ENCODE results near the gene DHX34. TPM values are rescaled to one million over a fixed set of nuclear protein-coding genes. Genes with fewer than 3 reads are reported as not detected.
"Not testable (repeated sequence)": the region's sequence is repeated elsewhere in the genome, so short reads cannot be mapped to it uniquely, and the experiment has no call there.

DHX34 gene
- total and polyA plus RNA-seq, 2 donors from 2014 or later = 7.2 to 13.6 TPM

DNA sequence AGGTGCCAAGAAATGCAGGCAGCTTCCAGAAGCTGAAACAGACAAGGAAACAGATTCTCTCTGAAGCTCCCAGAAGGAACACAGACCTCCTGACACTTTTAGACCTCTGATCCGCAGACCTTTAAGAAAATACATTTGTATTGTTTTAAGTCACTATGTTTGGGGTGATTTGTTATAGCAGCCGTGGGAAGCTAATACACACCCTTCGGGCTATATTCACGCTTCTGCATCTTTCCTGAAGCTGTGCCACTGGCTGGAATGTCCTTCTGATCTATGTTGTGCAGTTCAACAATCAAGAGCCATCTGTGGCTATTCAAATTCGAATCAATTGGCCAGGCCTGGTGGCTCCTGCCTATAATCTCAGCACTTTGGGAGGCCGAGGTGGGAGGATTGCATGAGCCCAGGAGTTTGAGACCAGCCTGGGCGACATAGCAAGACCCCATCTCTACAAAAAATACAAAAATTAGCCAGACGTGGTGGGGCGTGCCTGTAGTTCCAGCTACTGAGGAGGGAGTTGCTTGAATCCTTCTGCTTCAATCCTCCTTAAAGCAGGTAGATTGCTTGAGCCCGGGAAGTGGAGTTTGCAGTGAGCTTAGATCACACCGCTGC lies 5.8 kb upstream of the DHX34 start:
- H3K27ac ChIP-seq (ENCODE audit: low read depth in 2 of 2, low read length in 2 of 2) = no peak overlapping the region
- intact Hi-C loops (cut with DNase I) = no loop called here
- no peak for TF ChIP-seq CTCF (IDR thresholded peaks at IDR 0.05; ENCODE audit: borderline replicate concordance, extremely low read depth, insufficient read depth)
- DNase-seq (no peak), FAIRE-seq (no peak)
- no peaks in the 10 kb centered on the region for H3K36me3 ChIP-seq (ENCODE audit: control insufficient read depth in 2 of 3, insufficient read depth in 3 of 3, low read length in 3 of 3)
- no peak overlapping the region for H3K4me3 ChIP-seq (ENCODE audit: low read length in 3 of 3)
- H3K9ac ChIP-seq (ENCODE audit: low read length in 3 of 3) = no peak overlapping the region
- H3K4me1 ChIP-seq (ENCODE audit: control insufficient read depth in 2 of 3, insufficient read depth in 2 of 3, low read depth in 1 of 3, low read length in 3 of 3) = no peaks in the 10 kb centered on the region
- no peaks in the 10 kb centered on the region for H3K9me3 ChIP-seq (ENCODE audit: control insufficient read depth in 2 of 3, insufficient read depth in 1 of 3, low read length in 3 of 3)
- H3K27me3 ChIP-seq (ENCODE audit: control insufficient read depth, insufficient read depth, low read length) = no peaks in the 10 kb centered on the region

GRCh38 chr19:47344425-47344824 lies 4.7 kb upstream of the DHX34 start:
- intact Hi-C loops (cut with DNase I) = no loop called here
- no peak for DNase-seq
- Histone ChIP-seq H3K27ac (ENCODE audit: low read depth in 2 of 2, low read length in 2 of 2) (no peak overlapping the region), H3K4me3 (ENCODE audit: low read length in 3 of 3) (no peak overlapping the region), H3K9ac (ENCODE audit: low read length in 3 of 3) (no peak overlapping the region), H3K9me3 (ENCODE audit: control insufficient read depth in 2 of 3, insufficient read depth in 1 of 3, low read length in 3 of 3) (no peaks in the 10 kb centered on the region), H3K4me1 (ENCODE audit: control insufficient read depth in 2 of 3, insufficient read depth in 2 of 3, low read depth in 1 of 3, low read length in 3 of 3) (no peaks in the 10 kb centered on the region), H3K36me3 (ENCODE audit: control insufficient read depth in 2 of 3, insufficient read depth in 3 of 3, low read length in 3 of 3) (no peaks in the 10 kb centered on the region), H3K27me3 (ENCODE audit: control insufficient read depth, insufficient read depth, low read length) (no peaks in the 10 kb centered on the region)
- no peak for TF ChIP-seq CTCF (IDR thresholded peaks at IDR 0.05; ENCODE audit: borderline replicate concordance, extremely low read depth, insufficient read depth)
- no peak for FAIRE-seq

DNA sequence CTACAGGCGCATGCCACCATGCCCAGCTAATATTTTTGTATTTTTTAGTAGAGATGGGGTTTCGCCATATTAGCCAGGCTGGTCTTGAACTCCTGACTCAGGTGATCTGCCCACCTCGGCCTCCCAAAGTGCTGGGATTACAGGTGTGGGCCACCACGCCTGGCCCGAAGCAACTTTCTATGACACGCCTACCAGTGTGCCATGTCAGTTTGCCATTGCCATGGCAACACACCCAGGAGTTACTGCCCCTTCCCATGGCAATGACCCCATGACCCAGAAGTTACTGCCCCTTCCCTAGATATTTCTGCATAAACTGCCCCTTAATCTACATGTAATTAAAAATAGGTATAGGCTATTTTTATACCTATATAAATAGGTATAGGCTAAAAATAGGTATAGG lies 3.1 kb upstream of the DHX34 start:
- H3K4me1 ChIP-seq (ENCODE audit: control insufficient read depth in 2 of 3, insufficient read depth in 2 of 3, low read depth in 1 of 3, low read length in 3 of 3); FAIRE-seq; H3K4me3 ChIP-seq (ENCODE audit: low read length in 3 of 3); H3K36me3 ChIP-seq (ENCODE audit: control insufficient read depth in 2 of 3, insufficient read depth in 3 of 3, low read length in 3 of 3); H3K27ac ChIP-seq (ENCODE audit: low read depth in 2 of 2, low read length in 2 of 2); intact Hi-C loops (cut with DNase I); H3K9ac ChIP-seq (ENCODE audit: low read length in 3 of 3); H3K27me3 ChIP-seq (ENCODE audit: control insufficient read depth, insufficient read depth, low read length); H3K9me3 ChIP-seq (ENCODE audit: control insufficient read depth in 2 of 3, insufficient read depth in 1 of 3, low read length in 3 of 3); DNase-seq: not testable (repeated sequence)

- no peak for TF ChIP-seq CTCF (IDR thresholded peaks at IDR 0.05; ENCODE audit: borderline replicate concordance, extremely low read depth, insufficient read depth)
- DNase-seq (no peak), FAIRE-seq (no peak)
- intact Hi-C loops (cut with DNase I) = no loop called here
- Histone ChIP-seq H3K9me3 (ENCODE audit: control insufficient read depth in 2 of 3, insufficient read depth in 1 of 3, low read length in 3 of 3) (no peaks in the 10 kb centered on the region), H3K4me1 (ENCODE audit: control insufficient read depth in 2 of 3, insufficient read depth in 2 of 3, low read depth in 1 of 3, low read length in 3 of 3) (peaks cover 0 to 9% (median 0%) of the 10 kb centered on the region in 3 donors), H3K4me3 (ENCODE audit: low read length in 3 of 3) (no peak overlapping the region), H3K27me3 (ENCODE audit: control insufficient read depth, insufficient read depth, low read length) (no peaks in the 10 kb centered on the region), H3K27ac (ENCODE audit: low read depth in 2 of 2, low read length in 2 of 2) (no peak overlapping the region), H3K9ac (ENCODE audit: low read length in 3 of 3) (no peak overlapping the region), H3K36me3 (ENCODE audit: control insufficient read depth in 2 of 3, insufficient read depth in 3 of 3, low read length in 3 of 3) (peaks cover 5 to 9% (median 6%) of the 10 kb centered on the region in 3 donors)
These were observed 1.5 kb downstream of the DHX34 start for GRCh38 chr19:47350630-47351029.
